Immature natural killer cell (primary cell): ENCODE measurements around the gene ZNF208. TPM values are rescaled to one million over a fixed set of nuclear protein-coding genes. Genes with fewer than 3 reads are reported as not detected.
A peak's percentile ranks its signal among the peaks of the same experiment; 100 is the strongest.
"Not testable (repeated sequence)": the region's sequence is repeated elsewhere in the genome, so short reads cannot be mapped to it uniquely, and the experiment has no call there.

Experiments
- DNase-seq, 3 donors: peaks; one replicate each; pipeline ENCODE4 v3.0.0; 2022; ENCODE audit warnings: mixed read lengths in 1 of 3
- H3K27ac Mint-ChIP-seq, 6 donors: one replicate each; pipeline ENCODE4 v1.8.0; 2020; ENCODE audit warnings: mixed read lengths in 6 of 6, mild to moderate bottlenecking in 5 of 6, inconsistent platforms in 4 of 6, moderate library complexity in 3 of 6
- H3K27me3 Mint-ChIP-seq, 3 donors: one replicate each; pipeline ENCODE4 v1.8.0; 2020 to 2021; ENCODE audit warnings: low read depth in 3 of 3, mild to moderate bottlenecking in 3 of 3, mixed read lengths in 3 of 3, moderate library complexity in 3 of 3, inconsistent platforms in 1 of 3
- H3K36me3 Mint-ChIP-seq, 3 donors: one replicate each; pipeline ENCODE4 v1.8.0; 2020; ENCODE audit warnings: mixed read lengths in 3 of 3, inconsistent platforms in 2 of 3, mild to moderate bottlenecking in 2 of 3
- H3K4me1 Mint-ChIP-seq, 2 donors: one replicate each; pipeline ENCODE4 v1.8.0; 2020; ENCODE audit warnings: inconsistent platforms in 2 of 2, mild to moderate bottlenecking in 2 of 2, mixed read lengths in 2 of 2, moderate library complexity in 1 of 2
- H3K4me3 Mint-ChIP-seq, 5 donors: one replicate each; pipeline ENCODE4 v1.8.0; 2020; ENCODE audit warnings: mild to moderate bottlenecking in 5 of 5, mixed read lengths in 5 of 5, inconsistent platforms in 3 of 5, moderate library complexity in 3 of 5
- H3K9me3 Mint-ChIP-seq, 6 donors: one replicate each; pipeline ENCODE4 v1.8.0; 2020; ENCODE audit warnings: mild to moderate bottlenecking in 6 of 6, mixed read lengths in 6 of 6, inconsistent platforms in 4 of 6, moderate library complexity in 3 of 6
- polyA plus RNA-seq, 3 donors: library from polyadenylated mRNA; unstranded; fragments of 300-500 nt; fragmentation: Illumina TruSeq; gene quantifications; one replicate each; pipeline ENCODE4 v1.2.3, GENCODE V29; 2021

The ZNF208 gene
- polyA plus RNA-seq, 3 donors from 2014 or later, result 0.46 to 0.62 TPM; not detected in 1

GRCh38 chr19:21912654-21913053, 98.1 kb downstream of the ZNF208 start:
- Mint-ChIP-seq H3K27me3 (peaks cover 0 to 1% (median 0%) of the 10 kb centered on the region in 3 donors), H3K4me3 (no peak overlapping the region), H3K27ac (no peak overlapping the region), H3K36me3 (peaks cover 0 to 3% (median 0%) of the 10 kb centered on the region in 3 donors), H3K9me3 (peaks cover 0 to 22% (median 5%) of the 10 kb centered on the region in 6 donors), H3K4me1 (no peaks in the 10 kb centered on the region)
- no peak for DNase-seq

GRCh38 chr19:21910318-21910717, 100.4 kb downstream of the ZNF208 start:
- H3K27ac Mint-ChIP-seq, result no peak overlapping the region
- peaks cover 0 to 16% (median 4%) of the 10 kb centered on the region in 6 donors for H3K9me3 Mint-ChIP-seq
- H3K4me3 Mint-ChIP-seq, result no peak overlapping the region
- DNase-seq, result no peak
- H3K36me3 Mint-ChIP-seq, result peaks cover 0 to 3% (median 0%) of the 10 kb centered on the region in 3 donors
- no peaks in the 10 kb centered on the region for H3K4me1 Mint-ChIP-seq
- peaks cover 0 to 1% (median 0%) of the 10 kb centered on the region in 3 donors for H3K27me3 Mint-ChIP-seq

GRCh38 chr19:21908066-21908465, 102.7 kb downstream of the ZNF208 start:
- Mint-ChIP-seq H3K4me3 (no peak overlapping the region), H3K36me3 (peaks cover 0 to 3% (median 0%) of the 10 kb centered on the region in 3 donors), H3K9me3 (peaks cover 0 to 24% (median 6%) of the 10 kb centered on the region in 6 donors), H3K27ac (no peak overlapping the region), H3K27me3 (peaks cover 0 to 1% (median 0%) of the 10 kb centered on the region in 3 donors), H3K4me1 (no peaks in the 10 kb centered on the region)
- no peak for DNase-seq

GRCh38 chr19:21907516-21907915, 103.2 kb downstream of the ZNF208 start:
- no peak overlapping the region for H3K27ac Mint-ChIP-seq
- H3K9me3 Mint-ChIP-seq, result peaks cover 0 to 24% (median 6%) of the 10 kb centered on the region in 6 donors

GRCh38 chr19:21902571-21902970, 108.2 kb downstream of the ZNF208 start:
- Mint-ChIP-seq H3K27ac (no peak overlapping the region), H3K36me3 (no peaks in the 10 kb centered on the region), H3K4me3 (no peak overlapping the region), H3K9me3 (peaks cover 0 to 17% (median 9%) of the 10 kb centered on the region in 6 donors), H3K27me3 (peaks cover 0 to 1% (median 0%) of the 10 kb centered on the region in 3 donors), H3K4me1 (no peaks in the 10 kb centered on the region)
- DNase-seq, result no peak

More at GRCh38 chr19:21907516-21907915, 103.2 kb downstream of the ZNF208 start:
- DNase-seq, result no peak
- H3K4me3 Mint-ChIP-seq, result no peak overlapping the region
- H3K4me1 Mint-ChIP-seq, result no peaks in the 10 kb centered on the region
- peaks cover 0 to 1% (median 0%) of the 10 kb centered on the region in 3 donors for H3K27me3 Mint-ChIP-seq
- H3K36me3 Mint-ChIP-seq, result peaks cover 0 to 3% (median 0%) of the 10 kb centered on the region in 3 donors

GRCh38 chr19:21901861-21902260, 108.9 kb downstream of the ZNF208 start:
- no peak for DNase-seq
- H3K36me3 Mint-ChIP-seq, result no peaks in the 10 kb centered on the region
- H3K27me3 Mint-ChIP-seq, result peaks cover 0 to 5% (median 1%) of the 10 kb centered on the region in 3 donors
- no peak overlapping the region for H3K27ac Mint-ChIP-seq
- peaks cover 0 to 24% (median 10%) of the 10 kb centered on the region in 6 donors for H3K9me3 Mint-ChIP-seq
- no peak overlapping the region for H3K4me3 Mint-ChIP-seq
- no peaks in the 10 kb centered on the region for H3K4me1 Mint-ChIP-seq

- Mint-ChIP-seq H3K9me3 (peaks cover 0 to 24% (median 15%) of the 10 kb centered on the region in 6 donors), H3K4me1 (no peaks in the 10 kb centered on the region), H3K27me3 (peaks cover 0 to 7% (median 3%) of the 10 kb centered on the region in 3 donors), H3K27ac (no peak overlapping the region), H3K4me3 (no peak overlapping the region), H3K36me3 (no peaks in the 10 kb centered on the region)
- DNase-seq, result no peak
Measured at GRCh38 chr19:21900401-21900800, 110.3 kb downstream of the ZNF208 start.

DNA sequence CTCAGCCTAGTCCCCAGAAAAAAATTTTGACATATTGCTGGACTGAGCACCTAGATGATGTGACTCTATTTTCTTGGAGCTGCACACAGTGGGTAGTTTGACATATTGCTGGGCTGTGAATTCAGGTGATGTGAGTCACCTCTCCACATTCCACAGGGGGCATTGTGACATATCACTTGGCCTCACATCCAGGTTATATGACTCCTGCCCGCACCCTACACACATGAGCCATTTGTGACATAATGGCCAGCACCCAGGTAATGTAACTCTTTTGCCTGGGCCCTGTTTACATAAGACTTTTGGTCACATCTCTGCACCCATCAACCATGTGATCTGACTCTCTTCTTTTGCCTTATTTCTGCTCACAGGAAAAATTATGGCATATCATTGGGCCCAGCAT, 119.7 kb downstream of the ZNF208 start:
- no peak for DNase-seq
- H3K4me1 Mint-ChIP-seq, result no peaks in the 10 kb centered on the region
- H3K36me3 Mint-ChIP-seq, result no peaks in the 10 kb centered on the region
- peaks cover 0 to 12% (median 8%) of the 10 kb centered on the region in 6 donors for H3K9me3 Mint-ChIP-seq
- H3K27me3 Mint-ChIP-seq, result peaks cover 0 to 2% (median 2%) of the 10 kb centered on the region in 3 donors
- H3K4me3 Mint-ChIP-seq, result no peak overlapping the region
- no peak overlapping the region for H3K27ac Mint-ChIP-seq

DNA sequence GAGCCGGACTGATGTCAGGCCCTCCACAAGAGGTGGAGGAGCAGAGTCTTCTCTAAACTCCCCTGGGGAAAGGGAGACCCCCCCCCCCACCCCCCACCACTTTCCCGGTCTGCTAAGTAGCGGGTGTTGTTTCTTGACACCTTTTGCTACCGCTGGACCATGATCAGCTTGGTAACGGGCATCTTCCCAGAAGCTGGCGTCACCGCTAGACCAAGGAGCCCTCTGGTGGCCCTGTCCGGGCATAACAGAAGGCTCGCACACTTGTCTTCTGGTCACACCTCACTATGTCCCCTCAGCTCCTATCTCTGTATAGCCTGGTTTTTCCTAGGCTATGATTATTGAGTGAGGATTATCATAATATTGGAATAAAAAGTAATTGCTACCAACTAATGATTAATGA, 120.7 kb downstream of the ZNF208 start:
- DNase-seq, result peak in 2 of 3 donors; percentile 6 to 11

DNA sequence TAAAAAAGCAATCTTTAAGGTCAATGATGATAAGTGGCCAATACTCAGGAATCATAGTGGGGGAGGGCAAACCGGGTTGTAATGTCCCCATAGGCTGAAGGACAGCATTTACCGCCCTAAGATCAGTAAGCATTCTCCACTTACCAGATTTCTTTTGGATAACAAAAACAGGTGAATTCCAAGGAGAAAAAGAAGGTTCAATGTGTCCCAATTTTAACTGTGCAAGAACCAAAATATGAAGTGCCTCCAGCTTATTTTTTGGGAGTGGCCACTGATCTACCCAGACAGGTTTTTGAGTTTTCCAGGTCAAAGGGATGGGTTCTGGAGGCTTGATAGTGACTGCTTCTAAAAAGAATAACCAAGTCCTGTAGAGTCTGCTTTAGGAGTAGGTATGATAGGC, 125.2 kb downstream of the ZNF208 start:
- not testable (repeated sequence) for H3K27me3 Mint-ChIP-seq, H3K4me1 Mint-ChIP-seq, H3K4me3 Mint-ChIP-seq, H3K9me3 Mint-ChIP-seq, DNase-seq, H3K36me3 Mint-ChIP-seq, H3K27ac Mint-ChIP-seq

More for the DNA sequence above, 120.7 kb downstream of the ZNF208 start:
- not testable (repeated sequence) for H3K27ac Mint-ChIP-seq, H3K9me3 Mint-ChIP-seq, H3K27me3 Mint-ChIP-seq, H3K36me3 Mint-ChIP-seq, H3K4me3 Mint-ChIP-seq, H3K4me1 Mint-ChIP-seq

DNA sequence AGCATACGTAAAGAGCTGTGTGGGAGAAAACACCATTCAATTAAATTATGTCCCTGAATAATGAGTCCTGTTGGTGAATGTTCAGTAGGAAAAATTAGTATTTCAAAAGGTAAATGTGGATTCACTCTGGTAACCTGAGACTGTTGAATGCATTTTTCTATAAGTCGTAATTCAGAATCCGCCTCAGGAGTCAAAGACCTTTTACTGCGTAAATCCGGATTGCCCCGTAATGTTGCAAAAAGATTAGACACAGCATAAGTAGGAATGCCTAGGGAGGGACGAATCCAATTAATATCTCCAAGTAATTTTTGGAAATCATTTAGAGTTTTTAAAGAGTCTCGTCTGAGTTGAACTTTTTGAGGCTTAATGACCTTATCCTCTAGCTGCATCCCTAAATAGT, 126.0 kb downstream of the ZNF208 start:
- not testable (repeated sequence) for DNase-seq, H3K27ac Mint-ChIP-seq, H3K27me3 Mint-ChIP-seq, H3K4me3 Mint-ChIP-seq, H3K36me3 Mint-ChIP-seq, H3K4me1 Mint-ChIP-seq, H3K9me3 Mint-ChIP-seq

- no peaks in the 10 kb centered on the region for H3K27me3 Mint-ChIP-seq
- H3K9me3 Mint-ChIP-seq, result peaks cover 0 to 2% (median 0%) of the 10 kb centered on the region in 6 donors
- H3K27ac Mint-ChIP-seq, result no peak overlapping the region
- no peak overlapping the region for H3K4me3 Mint-ChIP-seq
- H3K4me1 Mint-ChIP-seq, result no peaks in the 10 kb centered on the region
- no peak for DNase-seq
- H3K36me3 Mint-ChIP-seq, result no peaks in the 10 kb centered on the region
Measured at GRCh38 chr19:21883516-21883915, 127.2 kb downstream of the ZNF208 start.
